OCI-LY7 (cell line): Measurements from ENCODE around the gene SECISBP2L.

Experiments used
- EZH2phosphoT487 ChIP-seq: fragments of 200-600 bp; sonication (generic); IDR thresholded peaks from 2 replicates; pipeline ENCODE4 v1.6.1; 2018; ENCODE audit warnings: low read depth, borderline replicate concordance, mild to moderate bottlenecking, mixed run types, antibody characterized with exemption, low read length, moderate library complexity, mixed read lengths
- TF ChIP-seq, protein P1 (sequence below): fragments of 200-600 bp; sonication (generic); conservative IDR thresholded peaks from 2 replicates; pipeline ENCODE4 v1.5.1; 2014; ENCODE audit warnings: mild to moderate bottlenecking, antibody characterized with exemption, low read length, moderate library complexity, mixed read lengths

DNA sequence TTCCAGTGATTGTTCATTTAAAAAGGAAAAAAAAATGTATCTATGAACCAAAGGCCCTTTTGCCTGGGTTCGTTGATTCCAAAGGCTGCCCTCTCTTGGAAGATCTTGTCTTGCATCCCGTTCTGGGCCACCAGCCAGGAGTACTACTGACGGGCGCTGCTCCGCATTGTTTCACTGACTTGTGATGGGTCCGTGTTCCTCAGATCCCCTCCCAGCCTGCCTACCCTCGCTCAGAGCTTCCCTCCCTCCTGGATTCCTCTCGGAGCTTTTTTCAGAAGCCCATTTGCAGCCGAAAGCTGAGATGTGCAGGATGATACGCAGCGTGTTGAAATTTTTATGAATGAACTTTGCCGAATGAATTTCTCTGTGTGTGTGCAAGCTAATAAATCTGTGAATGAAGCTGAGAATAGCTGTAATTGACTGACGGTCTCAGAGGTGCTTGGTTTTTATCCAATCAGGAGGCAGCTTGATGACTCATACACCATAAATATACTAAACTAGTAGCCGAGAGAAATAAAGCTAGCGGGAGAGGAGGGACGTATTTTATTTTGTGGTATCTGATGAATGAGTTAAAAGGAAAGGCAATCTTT is 82.6 kb downstream of the SECISBP2L start, which contains the start of gene SHC4:
- TF ChIP-seq, protein P1, sequence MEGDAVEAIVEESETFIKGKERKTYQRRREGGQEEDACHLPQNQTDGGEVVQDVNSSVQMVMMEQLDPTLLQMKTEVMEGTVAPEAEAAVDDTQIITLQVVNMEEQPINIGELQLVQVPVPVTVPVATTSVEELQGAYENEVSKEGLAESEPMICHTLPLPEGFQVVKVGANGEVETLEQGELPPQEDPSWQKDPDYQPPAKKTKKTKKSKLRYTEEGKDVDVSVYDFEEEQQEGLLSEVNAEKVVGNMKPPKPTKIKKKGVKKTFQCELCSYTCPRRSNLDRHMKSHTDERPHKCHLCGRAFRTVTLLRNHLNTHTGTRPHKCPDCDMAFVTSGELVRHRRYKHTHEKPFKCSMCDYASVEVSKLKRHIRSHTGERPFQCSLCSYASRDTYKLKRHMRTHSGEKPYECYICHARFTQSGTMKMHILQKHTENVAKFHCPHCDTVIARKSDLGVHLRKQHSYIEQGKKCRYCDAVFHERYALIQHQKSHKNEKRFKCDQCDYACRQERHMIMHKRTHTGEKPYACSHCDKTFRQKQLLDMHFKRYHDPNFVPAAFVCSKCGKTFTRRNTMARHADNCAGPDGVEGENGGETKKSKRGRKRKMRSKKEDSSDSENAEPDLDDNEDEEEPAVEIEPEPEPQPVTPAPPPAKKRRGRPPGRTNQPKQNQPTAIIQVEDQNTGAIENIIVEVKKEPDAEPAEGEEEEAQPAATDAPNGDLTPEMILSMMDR, result no peak
- TF ChIP-seq EZH2phosphoT487, result no peak
